K562 (cell line): ENCODE measurements around the gene DCLK2.

Experiments
- CTCF ChIP-seq, 3 experiments: IDR thresholded peaks in 2 of 3; conservative IDR thresholded peaks in 1 of 3; 2 replicates each; pipeline ENCODE4 v1.5.1; 2011 to 2012; ENCODE audit warnings: low read length in 3 of 3, mild to moderate bottlenecking in 3 of 3, control low read depth in 2 of 3, improper control_type of control experiment in 1 of 3, inconsistent platforms in 1 of 3, low read depth in 1 of 3, mixed read lengths in 1 of 3, moderate library complexity in 1 of 3; ENCODE audit not compliant: insufficient read depth in 2 of 3
- FOXM1 ChIP-seq, 2 experiments: fragments of 450-650 bp in 1 of 2; sonication (generic) in 1 of 2; formaldehyde crosslinking in 1 of 2; IDR thresholded peaks; 2 replicates each; pipeline versions ENCODE4 v1.6.1 to v1.9.0; 2017 to 2022; ENCODE audit warnings: low read depth in 2 of 2, mild to moderate bottlenecking in 2 of 2, missing genetic modification reagents in 1 of 2, moderate library complexity in 1 of 2
- GTF2F1 ChIP-seq: IDR thresholded peaks from 2 replicates; pipeline ENCODE4 v1.6.1; 2011; ENCODE audit warnings: low read depth, low read length, improper control_type of control experiment
- JUN ChIP-seq, 2 experiments: sonication (generic) in 1 of 2; formaldehyde crosslinking in 1 of 2; IDR thresholded peaks; 2 replicates each; pipeline versions ENCODE4 v1.6.1 to v1.8.0; 2012 to 2022; ENCODE audit warnings: borderline replicate concordance in 2 of 2, mild to moderate bottlenecking in 2 of 2, improper control_type of control experiment in 1 of 2, low read depth in 1 of 2, low read length in 1 of 2, missing genetic modification reagents in 1 of 2
- KDM1A ChIP-seq, 2 experiments: fragments of 450-650 bp; IDR thresholded peaks; 2 replicates each; pipeline ENCODE4 v1.6.1; 2016; ENCODE audit warnings: mild to moderate bottlenecking in 2 of 2
- REST ChIP-seq, 2 experiments: fragments of 450-650 bp; formaldehyde crosslinking in 1 of 2; IDR thresholded peaks; 2 replicates each; pipeline versions ENCODE4 v1.4.0 to v1.6.1; 2014 to 2020; ENCODE audit warnings: mild to moderate bottlenecking in 2 of 2, borderline replicate concordance in 1 of 2, low read depth in 1 of 2
- THAP7 ChIP-seq: fragments of 250-450 bp; sonication (Bioruptor Pico); IDR thresholded peaks from 2 replicates; pipeline ENCODE4 v1.5.0; 2021
- ZBTB2 ChIP-seq: fragments of 450-650 bp; IDR thresholded peaks from 2 replicates; pipeline ENCODE4 v1.6.1; 2016; ENCODE audit warnings: antibody characterized with exemption
- ZFP1 ChIP-seq: fragments of 450-650 bp; formaldehyde crosslinking; IDR thresholded peaks from 2 replicates; pipeline ENCODE4 v1.4.0; 2020; ENCODE audit warnings: mild to moderate bottlenecking, mixed read lengths

- TF ChIP-seq CTCF (IDR thresholded peaks at IDR 0.05 in 2 of 3, conservative IDR thresholded peaks at IDR 0.05 in 1 of 3; ENCODE audit: insufficient read depth in 2 of 3, low read depth in 1 of 3, low read length in 3 of 3) (no peak), ZBTB2 (no peak), ZFP1 (no peak), REST (IDR thresholded peaks at IDR 0.05; ENCODE audit: borderline replicate concordance) (no peak), REST (CRISPR knock-in tag; IDR thresholded peaks at IDR 0.05; ENCODE audit: low read depth) (no peak), KDM1A (IDR thresholded peaks at IDR 0.05) (no peak), THAP7 (CRISPR knock-in tag) (no peak), FOXM1 (IDR thresholded peaks at IDR 0.05; ENCODE audit: low read depth) (no peak), FOXM1 (CRISPR knock-in tag; IDR thresholded peaks at IDR 0.05; ENCODE audit: low read depth) (no peak), JUN (IDR thresholded peaks at IDR 0.05; ENCODE audit: borderline replicate concordance, low read depth, low read length) (no peak), JUN (CRISPR knock-in tag; IDR thresholded peaks at IDR 0.05; ENCODE audit: borderline replicate concordance) (no peak), GTF2F1 (no peak)
Observed at GRCh38 chr4:150280081-150280895, 202.0 kb downstream of the DCLK2 start.
